CD4-positive, alpha-beta T cell treated with Interferon gamma for 1 hour (primary cell): ENCODE measurements around the gene COL5A2.

Experiments
- DNase-seq: peaks from one replicate; pipeline ENCODE4 v3.0.0-alpha.2; 2020

Gene COL5A2

GRCh38 chr2:189096769-189097447 is 82.7 kb downstream of the COL5A2 start:
- no peak for DNase-seq

- no peak for DNase-seq
Observed at GRCh38 chr2:189095101-189095500, 84.5 kb downstream of the COL5A2 start.

- no peak for DNase-seq
Observed at GRCh38 chr2:189092936-189093335, 86.6 kb downstream of the COL5A2 start.

GRCh38 chr2:189091253-189091652 is 88.3 kb downstream of the COL5A2 start:
- no peak for DNase-seq

GRCh38 chr2:189088591-189089205 is 90.9 kb downstream of the COL5A2 start:
- DNase-seq, result no peak

GRCh38 chr2:189086710-189087109 is 92.9 kb downstream of the COL5A2 start:
- DNase-seq, result no peak

- no peak for DNase-seq
Observed at GRCh38 chr2:189086250-189086649, 93.3 kb downstream of the COL5A2 start.

GRCh38 chr2:189083606-189084005 is 96.0 kb downstream of the COL5A2 start:
- DNase-seq, result no peak

GRCh38 chr2:189083106-189083505 is 96.5 kb downstream of the COL5A2 start:
- DNase-seq, result no peak

GRCh38 chr2:189082376-189082975 is 97.1 kb downstream of the COL5A2 start:
- no peak for DNase-seq

GRCh38 chr2:189076572-189076971 is 103.0 kb downstream of the COL5A2 start:
- no peak for DNase-seq

GRCh38 chr2:189076120-189076519 is 103.4 kb downstream of the COL5A2 start:
- DNase-seq, result no peak

GRCh38 chr2:189074506-189074905 is 105.1 kb downstream of the COL5A2 start:
- DNase-seq, result no peak

- no peak for DNase-seq
Observed at GRCh38 chr2:189072036-189072435, 107.5 kb downstream of the COL5A2 start.

GRCh38 chr2:189069855-189070619 is 109.5 kb downstream of the COL5A2 start:
- no peak for DNase-seq

- no peak for DNase-seq
Observed at GRCh38 chr2:189066037-189066436, 113.5 kb downstream of the COL5A2 start.

GRCh38 chr2:189060096-189060642 is 119.4 kb downstream of the COL5A2 start:
- no peak for DNase-seq

GRCh38 chr2:189057316-189057715 is 122.2 kb downstream of the COL5A2 start:
- DNase-seq, result no peak

- no peak for DNase-seq
Observed at GRCh38 chr2:189056200-189057106, 123.1 kb downstream of the COL5A2 start.

GRCh38 chr2:189050165-189050712 is 129.3 kb downstream of the COL5A2 start:
- no peak for DNase-seq

- no peak for DNase-seq
Observed at GRCh38 chr2:189049709-189050164, 129.8 kb downstream of the COL5A2 start.

- no peak for DNase-seq
Observed at GRCh38 chr2:189048189-189048588, 131.4 kb downstream of the COL5A2 start.
